Smooth muscle cell of bladder (primary cell): Measurements from ENCODE around the gene PFN2. TPM values are rescaled to one million over a fixed set of nuclear protein-coding genes. Genes with fewer than 3 reads are reported as not detected.

Source experiments
- total RNA-seq: library from RNA; depleted of rRNA; stranded (reverse); fragments of >200 nt; gene quantifications from 2 replicates; pipeline ENCODE4 v1.2.3, GENCODE V29; 2014

Gene PFN2, protein sequence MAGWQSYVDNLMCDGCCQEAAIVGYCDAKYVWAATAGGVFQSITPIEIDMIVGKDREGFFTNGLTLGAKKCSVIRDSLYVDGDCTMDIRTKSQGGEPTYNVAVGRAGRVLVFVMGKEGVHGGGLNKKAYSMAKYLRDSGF
- total RNA-seq, result 170 and 184 TPM in 2 replicates

DNA sequence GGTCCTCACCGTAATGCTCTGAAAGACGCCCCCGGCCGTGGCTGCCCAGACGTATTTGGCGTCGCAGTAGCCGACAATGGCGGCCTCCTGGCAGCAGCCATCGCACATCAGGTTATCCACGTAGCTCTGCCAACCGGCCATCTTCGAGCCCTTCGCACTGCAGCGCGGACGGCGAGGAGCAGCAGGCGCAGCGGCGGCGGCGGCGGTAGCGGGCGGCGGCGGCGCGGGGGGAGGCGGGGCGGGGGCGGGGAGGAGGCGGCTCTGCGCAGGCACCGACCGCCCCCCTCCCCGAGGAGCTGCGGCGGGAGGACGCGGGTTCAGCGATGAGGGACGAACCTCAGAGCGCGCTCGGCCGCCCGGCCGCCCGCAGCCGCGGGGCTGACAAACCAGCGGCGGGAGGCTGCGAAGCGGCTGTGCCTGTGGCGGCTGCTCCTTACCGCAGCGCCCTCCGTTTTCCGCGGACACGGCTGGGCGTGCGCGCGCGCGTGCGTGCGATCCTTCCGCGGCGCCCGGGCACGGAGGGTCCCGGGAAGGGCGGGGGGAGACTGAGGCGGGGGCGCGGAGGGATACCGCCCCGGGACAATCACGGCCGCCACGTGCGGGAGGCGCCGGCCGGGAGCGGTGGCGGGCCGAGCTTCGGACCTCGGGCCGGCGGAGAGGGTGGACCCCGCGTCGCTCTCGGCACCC lies at the start of gene PFN2:
TSS of gene PFN2 (minus strand) at position 180 of the 687 bp plus-strand sequence. CDS start at position 141, 39 bp downstream.

Other genes with a start within 250 kb of the PFN2 start
- 19.2 and 25.9 TPM in 2 replicates for gene COMMD2, start 218.4 kb downstream of the PFN2 start, total RNA-seq
- gene ANKUB1, start 178.3 kb downstream of the PFN2 start, total RNA-seq, result not detected in 2 replicates
- 64.3 and 66.4 TPM in 2 replicates for gene RNF13, start 157.7 kb downstream of the PFN2 start, total RNA-seq